ENCODE data around the gene PDE3A.

PDE3A gene

DNA sequence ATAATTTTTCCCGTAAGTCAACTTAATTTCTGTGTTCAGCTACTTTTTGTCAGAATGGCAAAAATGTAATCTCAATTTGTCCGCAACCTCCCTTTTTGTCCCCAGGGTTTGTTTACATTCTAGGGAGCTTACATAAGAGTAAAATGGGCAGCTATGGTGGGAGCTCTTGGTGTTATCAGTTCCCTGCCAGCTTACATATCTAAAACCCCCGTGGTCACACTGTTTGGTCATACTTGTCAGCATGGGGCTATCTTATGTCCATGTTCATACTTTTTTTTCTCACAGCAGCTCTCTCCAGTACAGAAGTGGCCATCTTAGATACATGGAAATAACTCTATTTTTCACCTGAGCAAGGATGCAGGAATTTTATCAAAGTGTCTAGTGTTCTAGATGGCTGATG is 343.5 kb downstream of the PDE3A start:
- no peak for DNase-seq (ENCODE audit: low spot score)

DNA sequence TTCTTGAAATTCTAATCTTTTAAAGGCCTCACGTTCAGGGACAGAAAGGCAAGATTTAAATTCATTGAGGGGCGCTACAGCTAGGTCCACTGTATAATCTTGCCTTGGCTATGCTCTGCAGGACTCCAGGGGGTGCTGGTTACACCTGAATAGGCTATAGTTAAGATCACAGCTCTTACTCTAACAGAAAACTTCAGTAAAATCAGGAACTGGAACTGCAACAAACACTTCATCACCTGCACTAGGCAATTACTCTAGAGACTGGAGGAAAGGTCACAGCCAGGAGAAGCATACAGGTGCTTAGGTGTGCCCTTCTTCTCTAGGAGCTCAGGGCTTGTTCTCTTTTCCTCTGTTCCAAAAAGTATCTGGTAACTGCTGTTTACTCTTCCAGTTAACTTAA is 347.7 kb downstream of the PDE3A start:
- DNase-seq (ENCODE audit: low spot score): no peak

DNA sequence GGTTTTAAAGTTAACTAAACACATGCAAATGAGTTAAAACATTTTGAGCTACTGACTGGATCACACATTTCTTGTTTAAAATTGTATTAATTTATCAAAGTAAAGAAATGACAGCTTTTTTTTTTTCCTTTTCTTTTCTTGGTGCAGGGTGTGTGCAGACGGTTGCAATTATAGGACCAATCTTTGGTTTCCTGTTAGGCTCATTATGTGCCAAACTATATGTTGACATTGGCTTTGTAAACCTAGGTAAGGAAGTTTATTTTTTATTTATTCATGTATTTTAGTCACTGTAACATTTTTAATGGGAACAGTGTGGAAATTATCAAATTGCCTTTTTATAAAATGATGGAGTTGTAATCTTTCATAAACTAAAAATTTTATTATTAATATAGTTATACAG is 348.6 kb downstream of the PDE3A start:
- no peak for DNase-seq (ENCODE audit: low spot score)

DNA sequence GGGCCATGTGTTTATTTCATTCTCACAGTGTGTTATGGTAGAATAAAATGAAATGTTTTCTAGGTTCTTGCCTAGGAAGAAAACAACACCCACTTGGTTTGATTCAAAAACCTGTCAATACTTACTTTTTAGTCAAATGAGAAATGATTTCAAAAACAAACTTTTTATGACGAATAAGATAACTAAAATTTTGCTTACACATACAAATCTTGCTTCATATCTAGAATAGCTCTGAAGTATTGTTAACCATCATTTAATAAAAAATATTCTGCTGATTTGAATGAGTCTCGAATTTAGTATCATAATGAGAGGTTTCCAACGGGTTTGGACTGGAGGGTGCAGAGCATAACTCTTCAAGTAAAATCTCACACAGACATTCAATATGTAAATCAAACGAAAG is 350.0 kb downstream of the PDE3A start:
- no peak for DNase-seq (ENCODE audit: low spot score)

DNA sequence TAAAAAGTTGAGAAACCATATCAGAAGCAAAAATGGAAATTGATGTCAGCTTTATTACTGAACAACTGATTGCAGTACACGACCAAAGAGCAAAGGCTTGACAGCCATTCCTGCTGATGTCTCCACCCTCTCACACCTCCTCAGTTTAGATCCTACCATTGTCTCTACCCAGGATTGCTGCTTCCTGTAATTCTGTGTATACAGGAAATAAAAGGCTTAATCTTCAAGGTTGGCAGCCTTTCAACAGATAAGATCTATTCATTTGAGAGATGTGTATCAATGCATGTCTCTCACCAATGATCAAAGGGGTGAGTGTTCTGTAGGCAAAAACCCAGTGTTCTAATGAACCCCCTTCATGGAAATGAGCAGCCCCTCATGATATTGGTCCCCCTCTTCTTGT is 353.8 kb downstream of the PDE3A start:
- no peak for DNase-seq (ENCODE audit: low spot score)

DNA sequence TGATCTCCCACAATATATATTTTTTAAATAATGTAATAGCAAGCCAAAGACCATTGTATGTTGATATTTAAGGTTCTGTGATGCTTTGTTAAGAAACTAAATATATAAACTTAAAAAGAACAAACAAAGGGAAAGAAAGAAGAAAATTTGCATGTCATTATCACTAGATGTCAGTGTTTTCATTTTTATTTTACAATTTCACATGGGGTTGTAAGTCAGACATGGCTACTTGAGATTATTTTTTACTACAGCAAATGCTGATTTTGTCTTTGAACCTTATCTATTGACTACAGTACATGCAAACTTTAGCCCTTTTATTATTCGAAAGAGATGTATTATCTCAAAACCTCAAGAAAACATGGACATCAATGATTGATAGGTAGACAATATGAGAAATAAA is 362.9 kb downstream of the PDE3A start:
- DNase-seq (ENCODE audit: low spot score): peak; percentile 7
